HFF-Myc (cell line): Measurements from ENCODE around the gene TAF4.

Experiments
- DNase-seq: peaks from one replicate; pipeline ENCODE4 v3.0.0-alpha.2; 2011; ENCODE audit warnings: low read depth; ENCODE audit errors: extremely low read depth
- H3K4me3 ChIP-seq: replicated peaks from 2 replicates; pipeline ENCODE4 v1.5.1; 2011; ENCODE audit warnings: low read depth, mild to moderate bottlenecking, control low read depth, low read length
- TF ChIP-seq, protein P1 (sequence below): IDR thresholded peaks from 2 replicates; pipeline ENCODE4 v1.5.1; 2012; ENCODE audit warnings: mild to moderate bottlenecking, low read depth, low read length, control low read depth; ENCODE audit errors: missing control alignments

Gene TAF4

DNA sequence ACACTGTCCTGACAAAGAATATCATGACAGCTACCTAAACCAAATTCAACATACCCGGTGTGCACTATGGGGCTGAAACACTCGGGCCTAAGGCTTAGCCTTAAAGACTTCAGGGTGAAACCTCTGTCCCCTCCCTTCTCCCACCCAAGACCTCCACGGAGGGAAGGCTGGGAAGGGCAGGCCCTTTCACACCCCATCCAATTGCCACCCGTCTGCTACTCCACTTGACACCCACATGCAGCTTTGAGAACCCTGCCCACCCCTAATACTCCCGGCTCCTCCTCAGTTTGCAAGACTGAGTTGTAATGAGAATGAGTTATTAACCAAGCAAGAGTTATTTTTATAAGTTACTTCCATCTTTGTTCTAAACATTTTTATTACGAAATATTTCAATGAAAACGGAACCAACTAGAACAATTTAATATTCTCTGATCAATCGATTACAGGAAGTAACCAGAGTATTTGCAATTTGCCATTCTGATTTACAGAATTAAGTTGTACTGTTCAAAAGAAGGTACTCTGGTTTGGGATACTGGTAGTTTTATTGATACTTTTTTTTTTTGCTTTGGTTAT is 3.7 kb downstream of the TAF4 start:
- no peak for DNase-seq
- TF ChIP-seq, protein P1, sequence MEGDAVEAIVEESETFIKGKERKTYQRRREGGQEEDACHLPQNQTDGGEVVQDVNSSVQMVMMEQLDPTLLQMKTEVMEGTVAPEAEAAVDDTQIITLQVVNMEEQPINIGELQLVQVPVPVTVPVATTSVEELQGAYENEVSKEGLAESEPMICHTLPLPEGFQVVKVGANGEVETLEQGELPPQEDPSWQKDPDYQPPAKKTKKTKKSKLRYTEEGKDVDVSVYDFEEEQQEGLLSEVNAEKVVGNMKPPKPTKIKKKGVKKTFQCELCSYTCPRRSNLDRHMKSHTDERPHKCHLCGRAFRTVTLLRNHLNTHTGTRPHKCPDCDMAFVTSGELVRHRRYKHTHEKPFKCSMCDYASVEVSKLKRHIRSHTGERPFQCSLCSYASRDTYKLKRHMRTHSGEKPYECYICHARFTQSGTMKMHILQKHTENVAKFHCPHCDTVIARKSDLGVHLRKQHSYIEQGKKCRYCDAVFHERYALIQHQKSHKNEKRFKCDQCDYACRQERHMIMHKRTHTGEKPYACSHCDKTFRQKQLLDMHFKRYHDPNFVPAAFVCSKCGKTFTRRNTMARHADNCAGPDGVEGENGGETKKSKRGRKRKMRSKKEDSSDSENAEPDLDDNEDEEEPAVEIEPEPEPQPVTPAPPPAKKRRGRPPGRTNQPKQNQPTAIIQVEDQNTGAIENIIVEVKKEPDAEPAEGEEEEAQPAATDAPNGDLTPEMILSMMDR: no peak
- H3K4me3 ChIP-seq: no peak overlapping the region

DNA sequence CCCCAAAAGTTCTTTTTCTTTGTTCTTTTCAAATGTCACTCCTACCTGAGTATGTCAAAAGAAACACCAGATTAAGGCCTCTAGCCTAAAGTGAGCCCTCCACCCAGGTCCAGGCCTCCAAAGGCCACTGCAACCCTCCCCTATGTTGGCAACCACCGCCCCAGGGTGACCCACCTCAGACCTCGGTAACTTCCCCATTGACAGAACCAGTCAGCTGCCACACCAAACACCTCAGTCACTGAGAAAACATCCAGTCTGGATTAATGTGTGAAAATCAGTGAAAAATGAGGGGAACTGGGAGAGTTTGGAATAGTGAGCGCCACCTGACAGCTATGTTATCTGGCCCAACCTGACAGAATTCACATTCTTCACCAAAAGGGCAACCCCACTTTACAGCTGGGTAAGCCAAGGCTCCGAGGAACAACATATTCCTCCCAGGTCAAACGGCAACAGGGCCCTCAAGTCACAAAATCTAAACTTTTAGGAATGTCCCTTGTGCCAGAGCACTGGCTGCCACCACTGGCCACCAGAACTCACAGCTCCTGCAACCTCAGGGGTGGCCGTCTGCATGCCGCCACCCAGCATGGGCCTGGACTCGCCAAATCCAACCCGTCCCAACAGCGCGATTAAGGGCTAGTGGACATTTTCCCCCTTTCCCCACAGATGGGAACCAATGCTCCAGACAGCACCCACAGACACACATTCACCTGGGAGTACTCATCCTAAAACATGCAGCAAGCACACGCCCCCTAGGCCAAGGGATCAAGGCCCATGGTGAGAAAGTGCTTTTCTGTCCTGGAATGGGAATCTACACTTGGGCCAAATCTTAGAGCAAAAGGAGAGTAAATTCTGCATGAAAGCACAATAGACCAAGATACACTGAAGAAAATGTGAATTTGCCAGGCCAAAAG is 4.8 kb downstream of the TAF4 start:
- no peak overlapping the region for H3K4me3 ChIP-seq
- no peak for DNase-seq
- TF ChIP-seq, protein P1: no peak

DNA sequence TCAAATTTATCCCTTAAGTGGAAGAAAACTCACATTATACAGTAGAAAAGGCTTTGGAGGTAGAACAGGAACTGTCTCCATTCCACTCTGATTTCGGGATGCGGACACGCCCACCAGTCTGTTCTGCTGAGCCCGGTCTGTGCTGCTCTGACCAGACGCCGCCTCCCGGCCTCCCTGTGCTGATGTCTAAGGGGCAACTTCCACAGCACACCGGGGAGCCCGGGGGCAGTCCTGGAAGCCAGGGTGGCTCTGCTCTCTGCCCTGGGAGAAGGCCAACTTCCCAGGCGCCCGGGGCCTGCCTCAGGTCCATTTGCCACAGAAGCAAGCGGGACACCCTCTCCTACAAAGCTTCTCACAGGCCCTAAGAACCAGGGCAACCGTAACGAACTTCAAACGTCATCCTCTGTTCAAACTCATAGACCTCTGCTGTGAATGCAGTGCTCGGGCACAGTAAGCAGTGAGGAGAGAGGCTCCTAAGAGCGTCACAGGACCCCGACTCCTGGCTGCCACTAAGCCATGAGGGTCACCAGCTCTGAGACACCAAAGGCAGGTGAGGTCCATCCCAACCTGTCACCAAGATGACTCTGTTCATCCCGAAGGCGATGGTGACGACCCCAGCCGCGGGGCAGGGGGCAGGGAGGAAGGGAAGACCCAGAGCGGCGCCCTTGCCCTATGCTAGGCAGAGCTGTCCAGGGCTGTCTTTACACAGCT is 5.6 kb downstream of the TAF4 start:
- TF ChIP-seq, protein P1: no peak
- no peak for DNase-seq
- H3K4me3 ChIP-seq: no peak overlapping the region

DNA sequence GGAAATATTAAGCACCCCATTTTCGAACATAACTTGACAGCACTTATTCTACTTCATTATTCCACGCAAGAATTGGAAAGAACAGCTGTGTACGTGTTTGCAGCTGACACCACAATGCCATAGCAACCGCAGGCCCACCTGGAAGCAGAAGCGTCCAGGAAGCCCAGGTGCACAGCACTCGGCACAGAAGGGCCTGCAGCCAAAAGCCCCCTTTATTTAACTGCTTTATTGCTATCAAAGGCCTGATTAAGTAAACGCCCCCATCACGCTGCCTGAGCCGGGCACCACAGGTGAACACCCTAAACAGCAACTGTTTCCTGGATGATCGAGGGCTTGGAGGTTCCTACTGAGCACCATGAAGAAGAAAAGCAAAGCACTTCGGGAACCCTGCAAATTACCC is 6.3 kb downstream of the TAF4 start:
- DNase-seq: no peak
- no peak overlapping the region for H3K4me3 ChIP-seq
- TF ChIP-seq, protein P1: no peak

DNA sequence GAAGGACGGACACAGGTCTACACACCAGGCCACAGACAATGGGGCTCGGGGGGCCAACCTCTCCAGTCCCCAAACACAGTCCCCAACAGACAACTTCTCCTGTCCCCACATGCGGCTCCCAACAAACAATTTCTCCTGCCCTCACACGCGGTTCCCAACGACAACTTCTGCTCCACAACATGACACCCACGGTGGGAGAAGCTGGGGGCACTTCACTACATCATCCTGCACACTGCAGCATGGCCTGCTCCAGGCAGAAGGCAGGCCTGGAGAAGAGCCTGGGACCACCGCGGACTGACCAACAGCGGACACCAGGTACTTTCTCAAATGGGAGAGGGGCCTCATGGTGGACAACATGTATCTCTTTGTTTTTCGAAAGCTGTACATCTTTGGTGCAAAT is 6.7 kb downstream of the TAF4 start:
- H3K4me3 ChIP-seq: no peak overlapping the region
- DNase-seq: no peak
- TF ChIP-seq, protein P1: no peak

DNA sequence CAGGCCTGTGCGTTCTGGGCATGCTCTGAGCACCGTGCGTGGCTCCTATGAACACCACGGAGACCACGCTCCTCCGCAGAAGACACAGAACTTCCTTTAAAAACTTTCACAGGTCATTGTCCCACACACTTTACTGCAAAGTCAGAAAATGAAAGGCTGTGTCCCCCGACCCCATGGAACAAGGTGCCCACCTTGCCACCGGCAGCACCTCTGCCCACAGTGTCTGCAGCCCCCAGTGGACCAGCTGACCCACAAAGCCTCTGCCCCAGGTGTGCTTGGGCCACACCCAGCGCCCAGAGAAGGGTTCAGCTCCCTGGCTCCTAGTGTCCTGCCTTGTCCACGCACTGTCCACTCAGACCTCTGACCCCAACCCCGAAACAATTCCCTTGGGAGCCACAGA is 8.7 kb downstream of the TAF4 start:
- no peak overlapping the region for H3K4me3 ChIP-seq
- TF ChIP-seq, protein P1: no peak
- no peak for DNase-seq
